GM18517 (cell line): Measurements from ENCODE around the gene C6orf62.
"Not testable (repeated sequence)": the region's sequence is repeated elsewhere in the genome, so short reads cannot be mapped to it uniquely, and the experiment has no call there.

ENCODE experiments used
- ATAC-seq: cut with Tn5 transposase; IDR thresholded peaks from one replicate; pipeline ENCODE4 v1.9.1; 2021; ENCODE audit warnings: mild to moderate bottlenecking, moderate library complexity; ENCODE audit not compliant: unreplicated experiment

The C6orf62 gene

DNA sequence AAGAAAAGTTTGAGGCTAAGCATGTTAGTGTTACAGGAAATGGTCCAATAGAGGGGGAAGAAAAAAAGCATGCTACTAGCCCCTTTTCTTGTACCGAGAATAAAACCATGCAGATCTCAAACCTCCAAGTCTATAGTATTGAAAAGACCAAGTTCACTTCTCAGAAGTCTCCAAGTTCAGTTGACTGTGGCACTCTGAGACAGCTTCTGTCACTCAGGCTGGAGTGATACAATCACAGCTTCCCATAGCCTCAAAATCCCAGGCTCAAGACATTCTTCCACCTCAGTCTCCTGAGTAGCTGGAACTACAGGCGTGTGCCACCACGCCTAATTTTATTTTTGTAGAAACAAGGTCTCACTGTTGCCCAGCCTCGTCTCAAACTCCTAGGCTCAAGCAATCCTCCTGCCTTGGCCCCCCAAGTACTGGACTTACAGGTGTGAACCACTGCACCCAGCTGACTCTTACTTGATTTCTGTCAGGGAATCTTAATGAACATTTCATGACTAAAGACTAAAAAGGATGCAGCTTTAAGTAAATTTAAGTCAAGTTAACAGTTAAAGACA, 16.2 kb downstream of the C6orf62 start:
- ATAC-seq, result no peak

- ATAC-seq, result no peak
Observed at GRCh38 chr6:24699521-24700359, 19.2 kb downstream of the C6orf62 start.

GRCh38 chr6:24696097-24696496, 22.9 kb downstream of the C6orf62 start:
- no peak for ATAC-seq

- peak; percentile 63 for ATAC-seq
Observed at GRCh38 chr6:24695635-24696034, 23.3 kb downstream of the C6orf62 start.

GRCh38 chr6:24694198-24694597, 24.8 kb downstream of the C6orf62 start:
- ATAC-seq, result no peak

GRCh38 chr6:24692848-24693592, 25.9 kb downstream of the C6orf62 start:
- ATAC-seq, result no peak

DNA sequence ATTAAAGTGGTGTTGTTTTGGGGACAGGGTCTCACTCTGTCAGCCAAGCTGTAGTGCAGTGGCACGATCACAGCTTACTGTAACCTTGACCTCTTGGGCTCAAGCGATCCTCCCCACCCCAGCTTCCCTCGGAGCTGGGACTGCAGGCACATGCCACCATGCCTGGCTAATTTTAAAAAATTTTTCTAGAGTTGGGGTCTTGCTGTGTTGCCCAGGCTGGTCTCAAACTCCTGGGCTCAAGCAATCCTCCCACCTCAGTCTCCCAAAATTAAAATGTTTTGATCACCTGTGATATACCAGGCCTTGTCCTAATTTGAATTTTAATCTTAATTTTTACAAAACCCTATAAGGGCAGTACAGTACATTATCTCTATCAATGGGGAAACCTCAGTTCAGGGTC, 26.5 kb downstream of the C6orf62 start:
- no peak for ATAC-seq

DNA sequence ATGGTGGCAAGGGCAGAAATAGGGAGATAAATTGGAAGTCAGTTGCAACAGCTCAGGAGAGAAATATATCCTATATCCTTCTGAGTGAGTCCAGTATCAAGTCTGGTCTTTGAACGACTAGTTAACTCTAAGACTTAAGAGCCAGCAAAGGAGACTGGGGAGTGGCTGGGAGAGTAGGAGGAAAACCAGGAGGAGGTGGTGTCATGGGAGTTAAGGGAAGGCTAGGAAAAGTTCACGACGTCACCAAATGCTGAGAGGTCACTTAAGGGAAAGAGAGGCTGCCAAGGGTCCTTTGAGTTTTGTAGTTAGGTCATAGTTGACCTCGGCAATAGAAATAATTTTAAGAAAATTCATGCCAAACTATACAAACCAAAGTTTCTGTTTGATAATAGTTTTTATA, 27.0 kb downstream of the C6orf62 start:
- no peak for ATAC-seq

DNA sequence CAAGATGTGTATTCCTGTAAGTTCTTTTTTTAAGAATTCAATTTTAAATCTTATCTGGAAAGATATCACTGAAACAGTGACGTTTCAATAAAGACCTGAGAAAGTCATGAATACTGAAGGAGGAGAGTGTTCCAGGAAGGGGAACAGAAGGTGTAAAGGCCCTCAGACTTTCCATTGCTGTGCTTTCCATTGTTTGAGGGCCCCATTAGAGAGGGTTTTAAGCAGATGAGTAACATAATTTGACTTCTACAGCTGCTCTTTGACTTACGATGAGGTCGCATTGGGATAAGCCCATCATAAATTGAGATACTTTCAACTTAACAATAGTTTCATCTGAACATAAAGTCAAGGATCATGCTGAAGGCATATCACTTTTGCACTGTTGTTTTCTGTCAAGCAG, 27.4 kb downstream of the C6orf62 start:
- ATAC-seq, result no peak

DNA sequence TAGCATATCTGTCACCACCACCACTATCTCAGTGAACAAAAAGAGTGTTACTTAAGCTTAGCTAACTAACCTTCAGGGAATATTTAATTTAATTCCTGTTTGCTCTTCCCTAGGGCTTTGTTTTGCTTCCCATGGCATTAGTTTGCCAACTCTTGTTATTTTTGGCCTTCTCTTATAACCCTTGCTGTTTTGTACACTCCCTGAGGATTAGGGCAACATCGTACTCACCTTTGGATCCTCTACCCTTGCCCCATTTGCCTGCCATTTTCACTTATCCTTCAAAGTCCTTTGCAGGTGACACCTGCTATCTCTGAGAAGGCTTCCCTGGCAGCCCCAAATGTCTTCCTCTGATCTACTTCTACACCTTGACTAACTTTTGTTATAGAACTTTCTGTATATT, 28.4 kb downstream of the C6orf62 start:
- no peak for ATAC-seq

DNA sequence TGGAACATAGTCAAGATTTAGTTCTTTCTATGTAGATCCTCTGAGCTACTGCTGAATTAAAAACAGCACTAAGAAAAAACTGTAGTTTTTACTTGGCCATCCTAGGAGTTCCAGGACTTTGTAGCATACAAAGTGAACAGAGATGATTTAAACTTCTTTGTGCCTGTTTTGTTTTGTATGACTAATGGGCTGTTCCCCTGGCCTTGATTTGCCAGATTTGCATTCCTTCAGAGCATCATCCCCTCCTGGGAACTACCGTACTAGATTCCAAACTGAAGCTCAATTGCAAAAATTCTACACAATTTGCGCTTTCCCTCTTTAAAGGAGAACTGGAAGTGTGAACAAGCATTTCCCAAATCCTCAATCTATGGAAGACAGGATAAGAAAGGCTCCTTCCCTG, 29.0 kb downstream of the C6orf62 start:
- no peak for ATAC-seq

GRCh38 chr6:24686946-24687345, 32.0 kb downstream of the C6orf62 start:
- ATAC-seq, result no peak

DNA sequence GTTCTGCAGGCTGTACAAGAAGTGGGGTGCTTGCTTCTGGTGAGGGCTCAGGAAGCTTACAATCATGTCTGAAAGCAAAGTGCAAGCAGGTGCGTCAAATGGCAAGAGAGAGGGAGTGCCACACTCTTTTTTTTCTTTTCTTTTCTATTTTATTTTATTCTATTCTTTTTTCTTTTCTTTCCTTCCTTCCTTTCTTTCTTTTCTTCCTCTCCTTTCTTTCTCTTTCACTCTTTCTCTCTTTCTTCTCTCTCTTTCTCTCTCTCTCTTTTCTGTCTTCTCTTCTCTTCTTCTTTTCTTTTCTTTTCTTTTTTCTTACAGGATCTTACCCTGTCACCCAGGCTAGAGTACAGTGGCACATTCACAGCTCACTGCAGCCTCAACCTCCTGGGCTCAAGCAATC, 32.5 kb downstream of the C6orf62 start:
- no peak for ATAC-seq

- ATAC-seq, result no peak
Observed at GRCh38 chr6:24683297-24684296, 35.4 kb downstream of the C6orf62 start.

DNA sequence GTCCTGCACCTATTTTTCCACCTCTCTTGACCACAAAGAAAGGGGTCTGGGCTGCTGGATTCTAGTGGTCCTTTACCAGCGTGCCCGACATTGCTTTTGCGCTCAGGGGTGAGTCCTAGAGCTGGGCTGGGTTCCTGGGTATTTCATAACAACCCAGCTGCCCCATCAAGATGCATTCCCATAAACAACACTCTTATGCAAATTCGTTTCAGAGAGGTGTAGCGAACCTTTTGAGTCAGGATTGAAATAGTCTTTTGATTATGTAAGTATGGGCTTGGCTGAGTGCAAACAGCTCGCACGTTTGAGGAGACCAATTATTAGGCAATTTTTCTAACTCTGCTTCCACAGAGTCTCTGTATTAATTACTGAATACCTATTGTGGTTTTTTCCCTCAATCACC, 38.4 kb downstream of the C6orf62 start:
- no peak for ATAC-seq

- ATAC-seq, result not testable (repeated sequence)
Observed at GRCh38 chr6:24678792-24679352, 40.1 kb downstream of the C6orf62 start.

GRCh38 chr6:24673625-24674024, 45.3 kb downstream of the C6orf62 start:
- no peak for ATAC-seq

DNA sequence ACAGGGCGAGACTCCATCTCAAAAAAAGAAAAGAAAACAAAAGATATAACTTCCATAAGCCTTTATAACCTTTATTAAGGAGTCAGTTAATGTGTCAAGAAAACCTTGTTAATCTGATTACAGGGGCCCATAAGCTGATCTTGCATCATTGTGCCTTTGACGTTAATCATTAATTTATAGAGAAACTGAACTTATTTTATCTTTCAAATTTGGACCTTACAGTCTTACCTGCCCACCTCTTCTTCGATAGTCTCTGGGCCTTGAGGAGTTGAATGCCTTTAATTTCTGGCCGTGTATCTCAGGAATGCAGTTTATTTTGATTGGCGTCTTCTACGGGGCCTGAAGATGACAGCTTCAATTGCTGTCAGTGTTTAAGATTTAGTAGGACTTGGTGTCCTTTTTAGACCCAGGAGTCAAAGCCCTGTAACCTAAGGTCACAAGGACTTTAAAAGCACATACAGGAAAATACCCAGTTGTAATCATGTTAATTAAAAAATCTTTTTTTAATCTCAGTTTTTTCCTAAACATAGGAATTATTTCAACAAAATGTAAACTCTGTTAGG, 46.3 kb downstream of the C6orf62 start:
- ATAC-seq, result no peak

- not testable (repeated sequence) for ATAC-seq
Observed at GRCh38 chr6:24671077-24671476, 47.9 kb downstream of the C6orf62 start.

DNA sequence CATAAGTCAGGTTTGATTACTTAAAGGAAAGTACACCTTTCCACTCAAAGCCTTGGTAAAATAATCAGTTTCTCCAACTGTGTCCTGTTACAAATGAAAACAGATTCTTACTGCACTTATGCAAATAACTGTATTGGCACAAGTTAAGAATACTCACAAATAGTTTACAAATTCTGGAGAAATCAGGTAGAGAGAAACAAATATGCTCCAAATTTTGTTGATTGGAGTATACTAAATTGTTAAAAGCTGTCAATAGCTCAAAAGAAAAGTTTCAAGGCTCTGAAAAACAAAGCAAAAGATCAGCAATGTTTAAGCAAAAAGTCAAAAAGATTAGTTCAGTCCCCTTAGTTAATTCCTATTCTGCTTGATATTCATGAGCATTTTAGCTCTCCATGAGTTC, 48.5 kb downstream of the C6orf62 start:
- not testable (repeated sequence) for ATAC-seq
